HL-60/S4 treated with phorbol 12-myristate 13-acetate at 8.2 ng/mL for 4 days and 3 days (cell line): Measurements from ENCODE around the gene CES2.
"Not testable (repeated sequence)": the region's sequence is repeated elsewhere in the genome, so short reads cannot be mapped to it uniquely, and the experiment has no call there.

ENCODE experiments used
- in situ Hi-C: fragments of 300-500 bp; cut with MboI; formaldehyde crosslinking; loops from 2 replicates; pipeline ENCODE4 v1.15.0; 2022; ENCODE audit warnings: low sequenced_read_pairs

Gene CES2

DNA sequence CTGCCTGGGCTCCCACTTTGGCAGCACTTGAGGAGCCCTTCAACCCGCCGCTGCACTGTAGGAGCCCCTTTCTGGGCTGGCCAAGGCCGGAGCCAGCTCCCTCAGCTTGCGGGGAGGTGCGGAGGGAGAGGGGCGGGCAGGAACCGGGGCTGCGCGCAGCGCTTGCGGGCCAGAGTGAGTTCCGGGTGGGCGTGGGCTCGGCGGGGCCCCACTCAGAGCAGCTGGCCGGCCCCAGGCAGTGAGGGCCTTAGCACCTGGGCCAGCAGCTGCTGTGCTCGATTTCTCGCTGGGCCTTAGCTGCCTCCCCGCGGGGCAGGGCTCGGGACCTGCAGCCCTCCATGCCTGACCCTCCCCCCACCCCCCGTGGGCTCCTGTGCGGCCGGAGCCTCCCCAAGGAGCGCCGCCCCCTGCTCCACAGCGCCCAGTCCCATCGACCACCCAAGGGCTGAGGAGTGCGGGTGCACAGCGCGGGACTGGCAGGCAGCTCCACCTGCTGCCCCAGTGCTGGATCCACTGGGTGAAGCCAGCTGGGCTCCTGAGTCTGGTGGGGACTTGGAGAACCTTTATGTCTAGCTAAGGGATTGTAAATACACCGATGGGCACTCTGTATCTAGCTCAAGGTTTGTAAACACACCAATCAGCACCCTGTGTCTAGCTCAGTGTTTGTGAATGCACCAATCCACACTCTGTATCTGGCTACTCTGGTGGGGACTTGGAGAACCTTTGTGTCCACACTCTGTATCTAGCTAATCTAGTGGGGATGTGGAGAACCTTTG is 39.0 kb downstream of the CES2 start:
- in situ Hi-C loops: loop anchor here (25.0 kb wide), 1 partner anchor 463 kb away; the partner anchor contains the start of gene HSD11B2

DNA sequence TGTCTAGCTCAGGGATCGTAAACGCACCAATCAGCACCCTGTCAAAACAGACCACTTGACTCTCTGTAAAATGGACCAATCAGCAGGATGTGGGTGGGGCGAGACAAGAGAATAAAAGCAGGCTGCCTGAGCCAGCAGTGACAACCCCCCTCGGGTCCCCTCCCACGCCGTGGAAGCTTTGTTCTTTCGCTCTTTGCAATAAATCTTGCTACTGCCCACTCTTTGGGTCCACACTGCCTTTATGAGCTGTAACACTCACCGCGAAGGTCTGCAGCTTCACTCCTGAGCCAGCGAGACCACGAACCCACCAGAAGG is 39.6 kb downstream of the CES2 start:
- in situ Hi-C loops: loop anchor here (25.0 kb wide), 1 partner anchor 462 kb away; the partner anchor contains the start of gene HSD11B2

GRCh38 chr16:66975302-66975893 is 40.1 kb downstream of the CES2 start:
- in situ Hi-C loops: no loop called here

- in situ Hi-C loops: no loop called here
Measured at GRCh38 chr16:66976746-66977145, 41.4 kb downstream of the CES2 start.

DNA sequence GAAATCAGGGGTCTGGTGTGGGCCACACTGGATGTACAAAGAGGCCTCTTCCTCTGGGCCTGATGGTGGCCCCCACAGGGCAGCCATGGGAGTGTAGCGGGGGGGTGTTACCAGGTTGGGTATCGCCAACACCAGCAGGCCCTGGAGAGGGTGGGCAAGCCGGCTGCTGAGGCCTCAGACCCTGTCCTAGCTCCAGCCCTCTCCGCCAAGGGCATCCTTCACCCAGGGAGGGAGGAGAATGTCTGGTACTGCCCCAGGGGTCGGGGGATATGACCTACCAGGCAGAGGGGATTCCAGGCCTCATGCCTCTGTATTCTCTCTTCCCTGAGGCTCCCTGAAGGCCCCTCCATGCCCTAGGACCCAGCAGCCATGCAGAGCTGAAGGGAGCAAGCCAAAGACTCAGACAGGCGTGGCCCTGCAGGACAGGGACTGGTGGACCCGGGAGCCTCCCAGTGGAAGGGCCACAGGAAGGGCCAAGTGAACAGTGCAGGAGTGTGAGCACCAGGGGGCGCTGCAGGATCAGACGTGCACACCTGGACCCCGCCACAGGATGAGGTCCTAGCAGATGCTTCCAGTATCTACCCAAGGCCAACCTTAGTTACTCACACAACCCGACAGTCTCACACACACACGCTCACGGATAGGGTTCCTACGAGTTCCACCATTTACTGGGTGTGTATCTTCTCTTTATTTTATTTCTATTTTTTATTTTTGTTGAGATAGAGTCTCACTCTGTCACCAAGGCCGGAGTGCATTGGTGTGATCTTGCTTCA is 42.2 kb downstream of the CES2 start:
- in situ Hi-C loops: no loop called here

DNA sequence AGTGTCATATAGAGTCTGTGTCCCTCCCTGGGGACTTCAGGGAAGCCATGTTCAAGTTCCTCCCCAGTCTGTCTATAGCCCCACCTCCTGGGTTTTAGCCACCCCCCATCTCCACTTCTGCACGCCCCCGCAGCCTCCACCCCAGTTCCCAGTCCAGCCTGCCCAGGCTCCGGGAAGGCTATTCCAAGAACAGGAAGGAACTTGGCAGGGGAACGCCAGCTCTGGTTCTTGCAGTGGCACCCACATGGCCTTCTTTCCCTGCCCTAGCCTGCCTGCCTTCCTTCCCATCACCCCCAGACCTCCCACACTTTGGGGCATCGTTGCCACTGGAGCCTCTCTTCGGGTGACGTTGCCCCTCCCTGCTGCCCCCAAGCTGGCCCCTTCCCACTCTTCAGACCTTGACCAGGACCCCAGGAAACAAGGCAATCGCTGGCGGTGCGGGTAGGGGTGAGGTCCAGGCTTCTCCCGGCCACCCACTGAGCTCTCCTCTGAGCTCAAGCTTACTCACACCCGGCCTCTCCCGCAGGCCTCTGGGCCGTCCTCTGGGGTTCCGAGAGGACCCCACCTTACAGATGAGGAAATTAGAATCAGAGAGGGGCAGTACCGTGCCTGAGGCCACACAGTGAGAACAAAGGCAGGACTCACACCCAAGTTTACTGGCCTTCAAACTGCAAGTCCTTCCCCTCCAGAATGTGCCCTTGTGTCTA is 43.8 kb downstream of the CES2 start:
- in situ Hi-C loops: no loop called here

- in situ Hi-C loops: loop anchor here (10.0 kb wide), 1 partner anchor 172 kb away; the partner anchor contains the start of genes B3GNT9, FBXL8 and TRADD
Measured at GRCh38 chr16:66983033-66983432, 47.7 kb downstream of the CES2 start.

- in situ Hi-C loops: loop anchor here (10.0 kb wide), 1 partner anchor 170 kb away; the partner anchor contains the start of genes B3GNT9, FBXL8 and TRADD
Measured at GRCh38 chr16:66984892-66985311, 49.6 kb downstream of the CES2 start.

- in situ Hi-C loops: loop anchor here (10.0 kb wide), 1 partner anchor 168 kb away; the partner anchor contains the start of genes B3GNT9, FBXL8 and TRADD
Measured at GRCh38 chr16:66986559-66986958, 51.2 kb downstream of the CES2 start.

- in situ Hi-C loops: loop anchor here (10.0 kb wide), 1 partner anchor 167 kb away; the partner anchor contains the start of genes B3GNT9, FBXL8 and TRADD
Measured at GRCh38 chr16:66988197-66988788, 53.0 kb downstream of the CES2 start, which contains the start of gene CES4A. TSS of gene CES4A (plus strand) at chr16:66988589. CDS start at chr16:66988773, 184 bp downstream.

GRCh38 chr16:66991545-66992077 is 56.3 kb downstream of the CES2 start:
- in situ Hi-C loops: no loop called here

DNA sequence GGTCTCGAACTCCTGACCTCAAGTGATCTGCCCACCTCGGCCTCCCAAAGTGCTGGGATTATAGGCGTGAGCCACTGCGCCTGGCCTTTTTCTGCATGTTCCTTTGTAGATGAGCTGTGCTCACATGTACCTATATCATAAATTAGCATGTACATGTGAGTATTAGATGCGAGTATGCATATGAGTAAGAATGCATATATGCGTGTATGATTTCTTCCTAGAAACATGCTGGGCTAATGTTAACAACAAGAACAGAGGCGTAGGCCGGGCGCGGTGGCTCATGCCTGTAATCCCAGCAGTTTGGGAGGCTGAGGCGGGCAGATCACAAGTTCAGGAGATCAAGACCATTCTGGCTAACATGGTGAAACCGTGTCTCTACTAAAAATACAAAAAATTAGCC is 58.2 kb downstream of the CES2 start:
- in situ Hi-C loops: not testable (repeated sequence)
